Measurements from ENCODE around the gene TNNC1. TPM values are rescaled to one million over a fixed set of nuclear protein-coding genes. Genes with fewer than 3 reads are reported as not detected.

TNNC1 gene
- total RNA-seq, 1 donor from 2014 or later: 0.34 TPM

DNA sequence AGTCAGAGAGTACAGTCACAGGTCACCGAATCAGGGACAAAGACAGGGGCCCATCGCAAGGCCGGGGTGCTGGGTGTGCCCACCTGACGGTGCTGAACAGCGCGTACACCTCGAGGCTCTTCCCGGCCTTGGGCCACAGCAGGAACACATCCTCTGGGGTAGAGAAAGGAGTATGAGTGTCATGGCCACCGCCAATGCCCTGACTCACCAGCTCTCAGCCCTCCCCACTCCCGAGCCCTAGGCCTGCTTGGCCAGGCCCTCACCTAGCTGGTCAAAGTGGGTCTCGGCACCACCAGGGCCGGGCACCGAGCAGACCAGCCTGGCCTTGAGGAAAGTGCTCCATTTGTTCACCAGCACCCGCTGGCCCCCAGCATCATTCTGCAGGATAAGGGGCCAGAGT is 13.2 kb downstream of the TNNC1 start:
- Mint-ChIP-seq H3K4me3 (ENCODE audit: low read depth) (no peak overlapping the region), H3K36me3 (ENCODE audit: low read depth) (no peaks in the 10 kb centered on the region), H3K27me3 (ENCODE audit: low read depth) (no peaks in the 10 kb centered on the region), H3K27ac (no peak overlapping the region), H3K4me1 (ENCODE audit: low read depth) (peaks cover 6% of the 10 kb centered on the region), H3K9me3 (no peaks in the 10 kb centered on the region)
- intact Hi-C loops (cut with micrococcal nuclease): no loop called here
- DNase-seq (ENCODE audit: low spot score): no peak

DNA sequence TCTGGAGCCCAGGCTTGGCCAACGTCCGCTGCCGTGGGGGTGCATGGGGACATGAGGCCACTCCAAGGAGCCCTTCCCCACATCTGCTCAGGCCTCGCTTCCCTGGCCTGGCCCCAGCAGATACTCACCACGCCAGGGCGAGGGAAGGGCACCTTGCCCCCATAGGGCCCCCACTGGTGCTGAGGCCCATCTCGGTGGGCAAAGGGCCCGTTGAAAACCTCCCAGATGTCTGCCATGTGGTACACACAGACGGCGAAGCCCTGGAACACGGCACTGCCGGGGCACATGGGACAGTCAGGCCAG is 13.6 kb downstream of the TNNC1 start:
- no peak overlapping the region for H3K4me3 Mint-ChIP-seq (ENCODE audit: low read depth)
- H3K27me3 Mint-ChIP-seq (ENCODE audit: low read depth): no peaks in the 10 kb centered on the region
- DNase-seq (ENCODE audit: low spot score): no peak
- H3K4me1 Mint-ChIP-seq (ENCODE audit: low read depth): peaks cover 6% of the 10 kb centered on the region
- H3K9me3 Mint-ChIP-seq: no peaks in the 10 kb centered on the region
- no peak overlapping the region for H3K27ac Mint-ChIP-seq
- no peaks in the 10 kb centered on the region for H3K36me3 Mint-ChIP-seq (ENCODE audit: low read depth)
- intact Hi-C loops (cut with micrococcal nuclease): no loop called here

DNA sequence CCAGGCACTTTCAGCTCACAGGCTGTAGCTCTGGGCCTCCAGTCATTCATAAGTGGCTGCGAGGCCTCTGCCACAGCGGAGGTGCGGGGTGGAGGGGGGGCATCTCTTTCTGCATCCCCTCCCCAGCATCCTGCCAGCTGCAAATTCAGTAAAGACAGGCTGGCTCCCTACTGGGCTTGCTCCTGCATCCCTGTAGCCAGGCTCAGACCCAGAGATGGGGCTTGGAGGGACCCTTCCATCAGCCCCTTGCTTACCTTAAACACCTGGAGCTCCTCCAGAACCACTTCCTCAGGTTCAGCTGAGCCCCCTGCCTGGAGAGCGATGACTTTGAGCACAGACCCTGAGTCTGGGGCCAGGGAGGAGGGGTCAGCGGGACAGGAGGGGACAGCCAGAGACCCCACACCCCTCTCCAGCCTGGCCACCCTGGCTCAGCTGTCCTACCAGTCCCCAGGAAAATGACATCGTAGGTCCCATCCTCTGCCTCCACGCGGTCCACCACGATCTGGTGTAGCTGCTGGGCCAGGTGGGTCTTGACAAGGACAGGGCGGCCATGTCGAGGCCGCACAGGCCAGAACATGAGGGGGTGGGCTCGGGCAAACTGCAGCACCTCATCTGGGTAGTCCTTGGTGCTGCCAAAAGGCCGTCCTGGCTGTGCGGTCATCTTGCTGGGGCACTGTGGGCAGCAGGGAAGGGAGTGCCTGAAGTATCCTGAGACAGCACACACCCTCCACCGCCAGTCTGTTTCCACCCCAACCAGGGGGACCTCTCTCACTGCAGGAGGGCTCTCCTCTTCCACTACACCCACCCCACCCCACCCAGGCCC is 14.2 kb downstream of the TNNC1 start:
- Mint-ChIP-seq H3K27ac (no peak overlapping the region), H3K36me3 (ENCODE audit: low read depth) (no peaks in the 10 kb centered on the region), H3K9me3 (no peaks in the 10 kb centered on the region), H3K4me1 (ENCODE audit: low read depth) (peaks cover 3% of the 10 kb centered on the region), H3K27me3 (ENCODE audit: low read depth) (no peaks in the 10 kb centered on the region), H3K4me3 (ENCODE audit: low read depth) (no peak overlapping the region)
- intact Hi-C loops (cut with micrococcal nuclease): no loop called here
- no peak for DNase-seq (ENCODE audit: low spot score)

DNA sequence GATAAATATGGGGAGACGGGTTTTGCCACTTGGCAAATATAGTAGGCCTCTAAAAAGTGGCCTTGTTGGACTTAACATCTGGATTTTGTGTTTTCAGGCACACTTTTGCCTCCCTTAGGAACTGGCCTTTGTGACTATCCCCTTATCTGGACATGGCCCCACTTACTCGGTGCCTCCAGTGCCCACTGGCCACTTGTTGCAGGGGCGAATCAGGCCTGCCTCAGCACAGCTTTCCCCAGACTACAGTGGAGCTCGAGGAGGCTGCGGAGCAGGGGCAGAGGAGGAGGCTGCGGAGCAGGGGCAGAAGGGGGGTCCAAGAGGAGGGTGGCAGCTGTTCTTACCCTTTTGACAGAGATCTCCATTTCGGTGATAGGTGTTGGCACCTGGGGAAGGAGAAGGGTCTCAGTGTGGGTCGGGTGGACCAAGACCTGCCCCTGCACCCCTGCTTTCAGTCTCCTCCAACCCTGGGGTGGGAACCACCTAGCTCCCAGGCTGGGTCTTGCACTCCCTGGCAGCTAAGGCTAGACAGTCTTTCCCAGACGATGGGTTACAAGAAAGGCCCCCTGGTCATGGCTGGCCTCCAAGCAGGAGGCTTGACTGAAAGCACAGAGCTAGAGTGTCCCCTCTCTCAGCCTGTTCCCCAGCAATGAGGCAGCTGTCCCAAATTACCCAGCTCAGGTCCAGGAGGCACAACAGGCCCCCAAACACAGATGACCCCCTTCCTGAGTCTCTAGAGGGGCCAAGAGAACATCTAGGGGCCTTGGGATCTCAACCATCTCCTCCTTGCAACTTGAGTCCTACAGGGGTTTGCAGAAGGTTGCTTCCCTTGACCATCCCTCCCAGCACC is 15.0 kb downstream of the TNNC1 start:
- Mint-ChIP-seq H3K4me3 (ENCODE audit: low read depth) (no peak overlapping the region), H3K4me1 (ENCODE audit: low read depth) (no peaks in the 10 kb centered on the region), H3K27ac (no peak overlapping the region), H3K27me3 (ENCODE audit: low read depth) (peaks cover 5% of the 10 kb centered on the region), H3K9me3 (no peaks in the 10 kb centered on the region), H3K36me3 (ENCODE audit: low read depth) (no peaks in the 10 kb centered on the region)
- no peak for DNase-seq (ENCODE audit: low spot score)
- intact Hi-C loops (cut with micrococcal nuclease): no loop called here

DNA sequence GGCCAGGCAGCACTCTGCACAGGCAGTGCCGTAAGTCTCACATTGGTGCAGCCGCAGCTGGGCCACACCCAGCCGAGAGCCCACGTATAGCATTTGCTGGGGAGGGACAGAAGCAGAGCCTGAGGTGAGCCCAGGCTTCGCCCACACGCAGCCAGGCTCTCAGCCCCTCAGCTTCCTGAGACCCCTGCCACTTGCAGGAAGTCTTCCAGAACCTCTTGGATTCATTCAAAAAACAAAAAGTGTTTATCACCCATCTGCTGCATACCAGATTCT is 15.8 kb downstream of the TNNC1 start:
- intact Hi-C loops (cut with micrococcal nuclease): no loop called here
- no peak for DNase-seq (ENCODE audit: low spot score)
- Mint-ChIP-seq H3K36me3 (ENCODE audit: low read depth) (no peaks in the 10 kb centered on the region), H3K27ac (no peak overlapping the region), H3K4me3 (ENCODE audit: low read depth) (no peak overlapping the region), H3K4me1 (ENCODE audit: low read depth) (peaks cover 1% of the 10 kb centered on the region), H3K27me3 (ENCODE audit: low read depth) (peaks cover 6% of the 10 kb centered on the region), H3K9me3 (no peaks in the 10 kb centered on the region)

DNA sequence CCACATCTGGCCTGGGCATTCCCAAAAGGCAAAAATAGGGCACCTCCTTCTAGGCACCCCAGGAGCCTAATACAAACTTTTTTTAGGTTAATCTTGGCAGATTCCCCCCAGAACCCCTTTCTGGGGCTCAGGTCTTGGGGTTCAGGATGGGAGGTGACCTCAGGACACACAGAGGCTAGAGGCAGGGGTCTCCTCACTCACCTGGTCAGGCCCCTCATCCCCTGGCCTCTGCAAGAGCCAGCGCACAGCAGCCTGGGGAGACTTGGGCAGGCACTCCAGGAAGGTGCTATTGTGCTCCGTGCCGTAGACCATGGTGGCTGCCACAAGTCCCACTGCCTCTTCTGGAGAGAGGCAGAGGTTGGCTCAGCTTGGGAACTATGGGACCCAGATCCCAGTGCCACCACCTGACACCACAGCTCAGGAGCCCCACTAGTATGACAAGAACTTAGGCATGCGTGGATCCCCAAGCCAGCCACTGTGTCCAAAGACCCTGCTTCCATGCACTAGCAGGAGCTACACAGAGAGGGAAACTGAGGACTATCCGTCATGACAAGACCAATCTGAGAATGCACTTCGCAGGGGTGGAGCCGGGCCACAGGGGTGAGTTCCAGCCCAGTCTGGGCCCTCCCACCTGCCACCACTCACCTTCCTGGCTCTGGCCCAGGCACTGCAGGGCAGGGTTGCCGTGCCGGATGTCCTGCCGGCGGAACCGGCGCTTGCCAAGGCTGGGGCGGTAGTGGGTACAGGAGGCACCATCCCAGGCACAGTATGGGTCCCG is 16.3 kb downstream of the TNNC1 start:
- Mint-ChIP-seq H3K27ac (no peak overlapping the region), H3K36me3 (ENCODE audit: low read depth) (no peaks in the 10 kb centered on the region), H3K4me1 (ENCODE audit: low read depth) (peaks cover 2% of the 10 kb centered on the region), H3K27me3 (ENCODE audit: low read depth) (peaks cover 8% of the 10 kb centered on the region), H3K9me3 (no peaks in the 10 kb centered on the region), H3K4me3 (ENCODE audit: low read depth) (no peak overlapping the region)
- no peak for DNase-seq (ENCODE audit: low spot score)
- intact Hi-C loops (cut with micrococcal nuclease): no loop called here

DNA sequence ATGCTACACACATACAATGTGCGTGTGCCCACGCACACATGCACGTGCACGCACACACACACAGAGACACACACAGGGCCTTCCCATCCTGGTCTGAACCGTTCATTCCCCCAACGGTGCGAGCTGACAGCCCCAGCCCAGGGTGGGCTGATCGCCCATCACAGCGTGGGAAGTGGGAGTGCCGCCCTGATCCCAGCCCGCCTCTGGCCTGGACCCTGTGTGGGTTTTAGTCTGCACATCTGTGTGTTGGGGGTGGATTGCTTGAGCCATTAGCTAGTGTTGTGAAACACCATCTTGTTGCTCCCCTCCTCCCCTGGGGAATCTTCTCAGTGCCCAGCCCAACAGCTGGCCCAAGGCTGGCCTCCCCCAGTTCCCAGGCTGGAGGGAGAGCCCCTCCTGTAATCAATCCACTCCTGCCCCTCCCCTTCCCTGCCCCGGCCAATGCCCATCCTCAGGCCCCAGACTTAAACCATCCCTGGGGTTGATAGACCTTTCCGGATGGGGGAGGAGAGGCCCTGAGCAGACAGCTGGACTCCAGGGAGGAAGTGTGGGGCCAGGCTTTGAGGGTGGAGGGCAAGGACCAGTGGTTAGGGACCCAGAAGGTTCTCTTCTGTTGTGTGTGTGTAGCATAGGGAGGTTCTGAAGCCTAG is 17.2 kb downstream of the TNNC1 start:
- no peak overlapping the region for H3K27ac Mint-ChIP-seq
- no peaks in the 10 kb centered on the region for H3K9me3 Mint-ChIP-seq
- H3K36me3 Mint-ChIP-seq (ENCODE audit: low read depth): no peaks in the 10 kb centered on the region
- DNase-seq (ENCODE audit: low spot score): no peak
- H3K27me3 Mint-ChIP-seq (ENCODE audit: low read depth): peaks cover 8% of the 10 kb centered on the region
- H3K4me1 Mint-ChIP-seq (ENCODE audit: low read depth): peaks cover 6% of the 10 kb centered on the region
- H3K4me3 Mint-ChIP-seq (ENCODE audit: low read depth): no peak overlapping the region
- intact Hi-C loops (cut with micrococcal nuclease): no loop called here

DNA sequence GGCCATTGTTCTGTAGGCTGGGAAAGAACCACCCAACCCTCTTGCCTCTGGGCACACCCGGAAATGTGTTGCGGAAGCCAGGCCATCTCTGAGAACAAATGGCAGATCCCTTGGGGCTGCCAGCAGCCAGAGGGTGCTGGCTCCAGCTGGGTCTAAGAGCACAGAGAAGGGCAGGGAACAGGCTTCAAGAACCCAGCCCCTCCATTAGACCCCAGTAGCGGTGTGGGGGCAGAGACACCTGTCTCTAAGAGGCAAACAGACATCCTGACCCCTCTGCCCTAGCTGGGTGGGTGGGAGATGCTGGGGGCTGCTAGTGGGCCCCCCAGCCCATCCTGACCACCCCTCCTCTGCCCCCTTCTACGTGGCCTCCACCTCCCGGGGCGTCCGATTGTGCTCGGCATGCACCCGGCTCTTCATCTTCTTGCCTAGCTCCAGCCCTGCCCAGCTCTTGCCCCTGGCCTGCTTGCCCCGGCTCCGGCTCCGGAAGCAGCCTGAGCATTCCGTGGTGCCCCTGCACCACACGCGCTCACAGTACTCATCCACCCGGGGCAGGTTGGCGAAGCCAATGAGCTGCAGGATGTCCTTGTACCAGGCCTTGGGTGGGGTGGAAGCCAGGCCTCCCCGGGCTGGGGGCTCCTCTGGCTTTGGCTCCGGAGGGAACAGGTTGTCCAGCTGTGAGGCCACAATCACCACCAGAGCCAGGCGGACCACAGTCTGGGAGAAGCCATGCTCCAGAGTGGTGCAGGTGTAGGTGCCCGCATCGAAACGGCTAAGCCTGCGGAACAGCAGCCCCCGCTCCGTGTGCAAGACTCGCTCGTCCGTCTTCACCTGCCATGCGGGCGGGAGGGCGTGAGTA is 18.4 kb downstream of the TNNC1 start:
- intact Hi-C loops (cut with micrococcal nuclease): no loop called here
- DNase-seq (ENCODE audit: low spot score): no peak
- Mint-ChIP-seq H3K4me1 (ENCODE audit: low read depth) (peaks cover 7% of the 10 kb centered on the region), H3K4me3 (ENCODE audit: low read depth) (no peak overlapping the region), H3K9me3 (no peaks in the 10 kb centered on the region), H3K27ac (no peak overlapping the region), H3K27me3 (ENCODE audit: low read depth) (peaks cover 8% of the 10 kb centered on the region), H3K36me3 (ENCODE audit: low read depth) (no peaks in the 10 kb centered on the region)

DNA sequence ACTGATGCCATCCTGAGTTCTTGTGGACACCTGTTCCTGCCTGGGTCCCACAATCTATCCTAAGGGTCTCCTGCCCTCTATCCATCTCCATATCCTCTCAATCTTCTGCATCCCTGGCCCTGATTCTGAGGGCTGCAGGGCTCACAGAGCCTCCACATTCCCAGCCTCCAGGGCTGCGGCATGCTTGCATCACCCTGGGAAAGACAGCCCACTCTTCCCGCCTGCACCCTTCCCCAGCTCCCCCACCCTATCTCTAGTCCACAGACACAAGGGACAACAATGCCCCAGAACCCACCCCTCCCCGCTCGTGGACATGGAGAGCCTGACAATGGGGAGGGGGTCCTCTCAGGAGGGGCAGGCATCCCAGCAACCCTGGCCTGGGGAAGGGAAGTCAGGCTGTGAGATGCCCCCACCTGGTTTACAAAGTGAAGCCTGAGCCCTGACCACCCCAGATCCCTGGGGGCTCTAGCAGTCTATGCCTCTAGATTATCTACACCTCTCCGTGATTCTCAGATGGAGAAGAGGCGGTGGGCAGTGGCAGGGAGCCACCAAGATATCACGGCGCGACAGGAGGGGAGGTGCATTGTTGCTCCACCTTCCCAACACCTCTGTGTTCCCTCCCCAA is 19.2 kb downstream of the TNNC1 start:
- intact Hi-C loops (cut with micrococcal nuclease): no loop called here
- peaks cover 7% of the 10 kb centered on the region for H3K4me1 Mint-ChIP-seq (ENCODE audit: low read depth)
- no peak for DNase-seq (ENCODE audit: low spot score)
- H3K27me3 Mint-ChIP-seq (ENCODE audit: low read depth): peaks cover 8% of the 10 kb centered on the region
- H3K36me3 Mint-ChIP-seq (ENCODE audit: low read depth): no peaks in the 10 kb centered on the region
- H3K4me3 Mint-ChIP-seq (ENCODE audit: low read depth): no peak overlapping the region
- no peaks in the 10 kb centered on the region for H3K9me3 Mint-ChIP-seq
- H3K27ac Mint-ChIP-seq: no peak overlapping the region

DNA sequence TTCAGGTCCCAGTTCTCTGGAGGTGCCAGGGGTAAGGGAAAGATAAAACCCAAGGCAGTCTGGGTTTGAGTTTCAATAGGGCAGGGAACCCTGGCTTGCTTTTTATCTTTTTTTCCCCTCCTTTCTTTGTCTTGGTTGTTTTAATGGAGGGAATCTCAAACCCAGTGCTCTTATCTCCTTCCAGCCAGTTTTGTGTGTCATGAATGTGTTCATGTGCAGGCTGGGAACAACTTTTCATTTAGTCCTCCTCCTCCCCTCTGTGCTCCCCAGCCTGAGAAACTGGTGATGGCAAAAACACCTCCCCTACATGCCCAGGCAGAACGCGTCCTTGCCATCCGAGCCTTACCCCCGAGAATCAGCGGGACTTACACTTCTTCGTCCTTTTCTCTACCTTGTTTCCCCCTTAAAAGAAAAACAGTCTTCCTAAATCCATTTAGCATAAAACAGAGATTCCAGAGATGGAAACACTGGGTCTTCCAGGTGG is 19.8 kb downstream of the TNNC1 start:
- Mint-ChIP-seq H3K4me1 (ENCODE audit: low read depth) (peaks cover 7% of the 10 kb centered on the region), H3K9me3 (no peaks in the 10 kb centered on the region), H3K4me3 (ENCODE audit: low read depth) (no peak overlapping the region), H3K36me3 (ENCODE audit: low read depth) (no peaks in the 10 kb centered on the region), H3K27me3 (ENCODE audit: low read depth) (peaks cover 8% of the 10 kb centered on the region), H3K27ac (no peak overlapping the region)
- no peak for DNase-seq (ENCODE audit: low spot score)
- intact Hi-C loops (cut with micrococcal nuclease): no loop called here

DNA sequence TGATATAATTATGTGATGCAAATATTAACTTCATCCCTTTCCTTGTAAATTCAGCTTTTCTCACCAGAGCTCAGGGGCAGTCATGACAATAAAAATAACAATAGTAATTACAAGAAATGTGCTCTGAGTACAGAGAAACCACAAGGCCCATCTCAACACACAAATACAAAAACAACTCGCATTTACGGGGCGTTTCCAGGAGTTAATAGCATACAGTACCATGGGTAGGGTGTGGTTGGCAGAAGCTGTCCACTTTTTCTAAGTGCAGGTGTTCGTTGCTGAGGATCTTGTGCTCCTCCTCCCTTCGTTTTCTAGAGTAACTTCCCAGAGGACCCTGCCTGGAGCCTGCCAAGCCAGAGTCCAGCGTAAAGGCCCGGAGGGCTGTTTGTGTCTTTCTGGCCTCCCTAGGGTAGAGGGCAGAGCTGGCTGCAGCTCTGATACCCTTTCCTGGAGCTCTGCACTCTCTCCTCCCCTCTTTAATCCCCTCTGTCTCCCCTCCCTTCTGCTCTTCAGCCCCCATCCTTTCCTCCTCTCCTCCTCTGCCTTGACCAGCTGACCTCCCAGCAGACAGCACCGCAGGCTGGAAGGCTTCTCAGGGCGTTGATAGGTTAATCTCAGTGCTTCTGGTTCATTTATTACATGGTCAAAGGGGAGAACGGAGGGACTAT is 20.4 kb downstream of the TNNC1 start:
- peaks cover 7% of the 10 kb centered on the region for H3K4me1 Mint-ChIP-seq (ENCODE audit: low read depth)
- no peaks in the 10 kb centered on the region for H3K36me3 Mint-ChIP-seq (ENCODE audit: low read depth)
- H3K4me3 Mint-ChIP-seq (ENCODE audit: low read depth): no peak overlapping the region
- H3K27ac Mint-ChIP-seq: no peak overlapping the region
- no peak for DNase-seq (ENCODE audit: low spot score)
- no peaks in the 10 kb centered on the region for H3K9me3 Mint-ChIP-seq
- intact Hi-C loops (cut with micrococcal nuclease): no loop called here
- peaks cover 8% of the 10 kb centered on the region for H3K27me3 Mint-ChIP-seq (ENCODE audit: low read depth)

Data from activated T-helper 2 cell treated with anti-CD3 and anti-CD28 coated beads, Interferon-gamma antibody, Interleukin-2, Interleukin-4, amounts not matched to agents 10 μg/mL and 5 μg/mL and 100 μg/mL, durations not matched to agents 14 hours and 24 hours and 36 hours (primary cell).